ENCODE measurements around the gene GIT2. TPM values are rescaled to one million over a fixed set of nuclear protein-coding genes. Genes with fewer than 3 reads are reported as not detected.

GIT2 gene
- total RNA-seq, 8 experiments from 2014 or later = 15.5 to 52.4 (median 23.8) TPM

DNA sequence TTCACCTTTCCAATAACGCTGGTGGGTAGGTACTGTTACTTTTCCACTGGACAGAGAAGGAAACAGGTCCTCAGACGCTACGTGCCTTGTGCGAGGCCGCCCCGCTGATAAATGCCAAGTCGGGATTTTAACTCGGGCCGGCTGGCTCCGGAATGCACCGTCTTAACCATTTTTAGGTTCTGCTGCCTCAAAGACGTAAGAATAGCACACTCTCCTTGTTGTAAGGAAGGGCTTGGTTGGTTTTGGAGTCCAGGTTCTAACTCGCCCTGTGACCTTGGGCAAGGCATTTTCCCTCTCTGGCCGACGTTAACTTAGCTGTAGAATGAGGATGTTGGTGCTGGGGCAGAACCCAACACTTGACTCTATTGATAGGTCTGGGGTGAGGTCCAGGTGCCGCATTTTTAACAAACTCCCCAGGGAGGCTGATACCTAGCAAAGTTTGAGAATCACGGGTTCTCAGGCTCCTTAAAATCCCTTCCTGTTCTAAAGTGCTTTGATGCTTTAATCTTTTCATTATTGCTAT is 3.9 kb upstream of the GIT2 start:
- no peak overlapping the region for H3K27ac ChIP-seq
- WGBS, 10 experiments = 0 to 13% (median 8%) methylated on average over 3 to 14 of the region's 17 CpGs; no CpG with 5 or more reads in 3 of the 10 experiments
- in situ Hi-C loops (cut with MboI; ENCODE audit: low pct_unique_long_range_greater_than_20kb in 2 of 9, low sequenced_read_pairs in 9 of 9, unreplicated experiment in 9 of 9) = no loop called here
- H3K4me1 ChIP-seq (replicated peaks in 1 of 2) = peaks cover 10 to 12% of the 10 kb centered on the region in 2 donors
- no peak for ATAC-seq (replicated peaks in 6 of 8)
- peak overlapping the region; percentile 81 to 99 (median 92) for H3K4me3 ChIP-seq

DNA sequence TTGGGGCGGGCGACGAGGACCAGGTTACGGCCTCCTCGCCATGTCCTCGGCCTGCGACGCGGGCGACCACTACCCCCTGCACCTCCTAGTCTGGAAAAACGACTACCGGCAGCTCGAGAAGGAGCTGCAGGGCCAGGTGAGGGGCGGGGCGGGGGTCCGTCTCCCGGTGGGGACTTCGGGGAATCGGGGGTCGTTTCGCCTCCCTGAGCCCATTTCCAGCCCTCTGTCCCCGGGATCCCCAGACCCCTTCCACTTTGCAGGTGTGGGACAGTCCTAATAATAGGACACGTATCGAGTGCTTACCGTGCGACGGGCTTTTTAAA is 3.4 kb upstream of the GIT2 start:
- Histone ChIP-seq H3K27ac (peak overlapping the region in 1 of 2 donors; percentile 96), H3K4me1 (replicated peaks in 1 of 2) (peaks cover 15% of the 10 kb centered on the region in 2 donors), H3K4me3 (peak overlapping the region; percentile 81 to 99 (median 92))
- no peak for ATAC-seq (replicated peaks in 6 of 8)
- in situ Hi-C loops (cut with MboI; ENCODE audit: low pct_unique_long_range_greater_than_20kb in 2 of 9, low sequenced_read_pairs in 9 of 9, unreplicated experiment in 9 of 9) = no loop called here
- 0% methylated on average over 2 of the region's 27 CpGs; no CpG with 5 or more reads in 9 of the 10 experiments for WGBS, 10 experiments

DNA sequence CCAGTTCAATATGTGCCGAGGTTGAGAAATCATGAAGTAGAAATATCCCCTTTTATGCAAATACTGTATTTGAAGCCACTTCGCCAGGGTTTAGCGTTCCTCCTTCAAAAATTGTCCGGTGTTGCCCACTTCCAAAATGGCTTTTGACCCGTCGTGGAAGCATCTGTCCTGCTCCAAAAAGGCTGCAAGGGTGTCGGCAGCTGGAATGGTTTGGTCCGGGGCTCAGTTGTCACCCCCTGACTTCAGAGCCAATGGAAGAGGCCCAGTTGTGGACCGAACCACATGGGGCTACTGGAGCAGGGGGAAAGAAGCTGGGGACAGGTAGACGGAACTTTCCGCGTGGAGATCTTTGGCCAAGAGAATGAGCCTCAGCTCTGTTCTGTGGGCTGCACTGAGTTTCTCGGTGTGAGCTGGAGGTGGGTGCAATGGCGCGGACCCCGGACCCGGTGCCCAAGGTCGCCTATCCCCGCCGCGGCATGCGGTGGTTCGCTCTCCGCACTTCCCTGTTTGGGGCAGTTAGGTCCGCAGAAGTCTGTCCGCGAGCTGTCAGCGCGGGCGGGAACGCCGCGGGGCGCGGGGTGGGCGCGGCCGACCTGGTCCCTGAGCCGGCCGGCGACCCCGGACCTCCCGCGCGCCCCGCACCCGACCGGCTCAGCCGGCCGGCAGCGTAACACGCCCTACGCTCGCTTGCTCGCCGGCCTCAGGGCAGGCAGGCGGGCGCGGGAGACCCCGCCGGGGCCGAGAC is 2.9 kb upstream of the GIT2 start, which contains the start of gene ANKRD13A:
TSS of gene ANKRD13A (plus strand) at position 527 of the 745 bp plus-strand sequence. CDS start 259 bp downstream, outside the sequence.
- peak within 1 kb of the TSS; percentile 88 to 96 for H3K27ac ChIP-seq
- in situ Hi-C loops (cut with MboI; ENCODE audit: low pct_unique_long_range_greater_than_20kb in 2 of 9, low sequenced_read_pairs in 9 of 9, unreplicated experiment in 9 of 9) = no loop called here
- peak within 1 kb of the TSS; percentile 81 to 99 (median 92) for H3K4me3 ChIP-seq
- peaks cover 18% of the 10 kb centered on the region in 2 donors for H3K4me1 ChIP-seq (replicated peaks in 1 of 2)
- WGBS, 10 experiments = 0 to 19% (median 0%) methylated on average over 1 to 19 of the region's 62 CpGs; no CpG with 5 or more reads in 1 of the 10 experiments
- ATAC-seq (replicated peaks in 6 of 8) = peak; percentile 79 to 84 (median 80)

DNA sequence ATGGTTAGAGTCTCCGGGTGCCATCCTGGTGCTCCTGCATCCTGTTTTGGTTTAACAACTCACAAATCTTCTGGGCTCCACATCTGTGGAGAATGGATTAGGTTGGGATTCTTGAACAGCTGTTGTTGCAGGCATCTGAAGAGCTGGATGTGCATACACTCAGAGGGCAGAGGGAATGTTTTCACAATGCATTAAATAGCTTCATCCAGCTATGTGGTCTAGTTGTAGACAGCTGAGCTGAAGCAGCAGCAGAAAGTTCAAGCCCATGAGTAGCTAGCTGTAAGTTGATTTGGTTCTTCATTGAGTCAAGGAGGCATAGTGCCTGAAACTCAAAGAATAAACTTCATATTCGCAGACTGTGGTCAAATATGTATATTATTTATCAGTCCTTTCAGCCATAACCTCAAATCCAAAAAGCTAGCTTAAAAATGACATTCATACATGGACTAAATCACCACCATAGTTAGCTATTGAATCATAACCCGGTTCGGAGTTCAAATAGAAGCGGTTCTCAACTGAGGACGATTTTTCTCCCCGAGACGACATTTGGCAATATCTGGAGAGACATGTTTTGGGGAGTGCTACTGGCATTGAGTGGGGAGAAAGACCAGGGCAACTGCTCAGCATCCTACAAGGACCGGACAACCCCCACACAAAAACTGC is 2.2 kb upstream of the GIT2 start:
- peaks cover 18 to 19% of the 10 kb centered on the region in 2 donors for H3K4me1 ChIP-seq (replicated peaks in 1 of 2)
- in situ Hi-C loops (cut with MboI; ENCODE audit: low pct_unique_long_range_greater_than_20kb in 2 of 9, low sequenced_read_pairs in 9 of 9, unreplicated experiment in 9 of 9) = no loop called here
- peak overlapping the region; percentile 81 to 99 (median 92) for H3K4me3 ChIP-seq
- no peak for ATAC-seq (replicated peaks in 6 of 8)
- WGBS, 10 experiments = 0 to 100% (median 73%) methylated on average over 1 to 9 of the region's 9 CpGs; no CpG with 5 or more reads in 1 of the 10 experiments
- H3K27ac ChIP-seq = peak overlapping the region in 1 of 2 donors; percentile 96

DNA sequence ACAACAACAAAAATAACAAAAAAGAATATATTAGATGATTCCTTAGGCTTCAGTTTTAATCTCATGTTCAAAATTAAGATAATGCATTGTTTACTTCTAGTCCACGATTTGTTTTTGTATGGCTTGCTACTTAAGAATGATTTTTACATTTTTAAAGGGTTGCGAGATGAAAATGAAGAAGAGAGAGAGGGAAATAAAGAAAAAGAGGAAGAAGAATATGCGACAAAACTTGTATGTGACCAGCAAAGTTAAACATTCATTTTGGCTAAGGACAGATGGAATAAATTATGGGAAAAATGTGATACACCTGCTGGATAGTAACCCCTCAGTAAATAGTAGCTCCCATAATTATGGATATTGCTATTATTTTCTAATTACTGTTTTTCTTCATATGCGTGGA is 1.2 kb upstream of the GIT2 start:
- peaks cover 18 to 19% of the 10 kb centered on the region in 2 donors for H3K4me1 ChIP-seq (replicated peaks in 1 of 2)
- in situ Hi-C loops (cut with MboI; ENCODE audit: low pct_unique_long_range_greater_than_20kb in 2 of 9, low sequenced_read_pairs in 9 of 9, unreplicated experiment in 9 of 9) = no loop called here

DNA sequence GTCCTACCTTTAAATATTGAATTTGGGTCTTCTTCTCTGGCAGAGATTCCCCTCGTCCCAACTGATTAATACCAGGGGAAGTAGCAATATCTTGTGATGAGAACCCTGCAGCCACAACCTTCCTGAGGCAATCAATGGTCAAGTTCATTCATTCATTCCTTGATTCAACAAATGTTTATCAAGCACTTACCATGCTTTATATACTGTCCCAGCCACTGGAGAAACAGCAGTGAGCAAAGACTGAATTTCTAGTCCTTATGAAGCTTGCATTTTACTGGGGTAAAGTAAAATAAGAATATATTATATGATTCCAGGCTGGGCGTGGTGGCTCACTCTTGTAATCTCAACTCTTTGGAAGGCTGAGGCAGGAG is 300 bp upstream of the GIT2 start:
- in situ Hi-C loops (cut with MboI; ENCODE audit: low pct_unique_long_range_greater_than_20kb in 2 of 9, low sequenced_read_pairs in 9 of 9, unreplicated experiment in 9 of 9) = no loop called here
- Histone ChIP-seq H3K27ac (peak overlapping the region; percentile 26 to 65), H3K4me1 (replicated peaks in 1 of 2) (peaks cover 18 to 19% of the 10 kb centered on the region in 2 donors), H3K4me3 (peak overlapping the region; percentile 65 to 95 (median 72))
- ATAC-seq (replicated peaks in 6 of 8) = no peak
- 0 to 50% (median 25%) methylated on average over 1 to 2 of the region's 2 CpGs; no CpG with 5 or more reads in 6 of the 10 experiments for WGBS, 10 experiments

More for the DNA sequence above, 1.2 kb upstream of the GIT2 start:
- Histone ChIP-seq H3K4me3 (no peak overlapping the region), H3K27ac (no peak overlapping the region)
- 88 to 100% (median 98%) methylated on average over 1 to 4 of the region's 4 CpGs for WGBS, 10 experiments
- ATAC-seq (replicated peaks in 6 of 8) = no peak

DNA sequence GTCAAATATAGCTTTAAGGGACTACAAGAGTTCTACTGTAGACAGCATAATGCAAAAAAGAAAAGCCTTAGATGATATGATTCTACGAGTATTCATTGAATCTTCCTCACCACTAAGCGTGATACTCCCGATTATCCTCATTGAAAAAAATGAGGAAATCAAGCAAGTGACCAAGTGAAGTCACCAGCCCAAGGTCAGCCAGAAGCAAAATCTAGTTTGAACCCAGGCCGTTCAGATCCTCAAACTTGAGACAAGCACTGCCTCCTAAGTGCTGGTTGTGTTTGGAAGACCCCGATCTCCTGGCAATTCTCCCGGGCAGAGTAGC is 845 bp downstream of the GIT2 start:
- no peak for ATAC-seq (replicated peaks in 6 of 8)
- 0 to 40% (median 0%) methylated on average over 1 to 6 of the region's 6 CpGs for WGBS, 10 experiments
- in situ Hi-C loops (cut with MboI; ENCODE audit: low pct_unique_long_range_greater_than_20kb in 2 of 9, low sequenced_read_pairs in 9 of 9, unreplicated experiment in 9 of 9) = no loop called here
- peaks cover 16 to 17% of the 10 kb centered on the region in 2 donors for H3K4me1 ChIP-seq (replicated peaks in 1 of 2)
- no peak overlapping the region for H3K27ac ChIP-seq
- H3K4me3 ChIP-seq = peak overlapping the region; percentile 65 to 95 (median 72)

DNA sequence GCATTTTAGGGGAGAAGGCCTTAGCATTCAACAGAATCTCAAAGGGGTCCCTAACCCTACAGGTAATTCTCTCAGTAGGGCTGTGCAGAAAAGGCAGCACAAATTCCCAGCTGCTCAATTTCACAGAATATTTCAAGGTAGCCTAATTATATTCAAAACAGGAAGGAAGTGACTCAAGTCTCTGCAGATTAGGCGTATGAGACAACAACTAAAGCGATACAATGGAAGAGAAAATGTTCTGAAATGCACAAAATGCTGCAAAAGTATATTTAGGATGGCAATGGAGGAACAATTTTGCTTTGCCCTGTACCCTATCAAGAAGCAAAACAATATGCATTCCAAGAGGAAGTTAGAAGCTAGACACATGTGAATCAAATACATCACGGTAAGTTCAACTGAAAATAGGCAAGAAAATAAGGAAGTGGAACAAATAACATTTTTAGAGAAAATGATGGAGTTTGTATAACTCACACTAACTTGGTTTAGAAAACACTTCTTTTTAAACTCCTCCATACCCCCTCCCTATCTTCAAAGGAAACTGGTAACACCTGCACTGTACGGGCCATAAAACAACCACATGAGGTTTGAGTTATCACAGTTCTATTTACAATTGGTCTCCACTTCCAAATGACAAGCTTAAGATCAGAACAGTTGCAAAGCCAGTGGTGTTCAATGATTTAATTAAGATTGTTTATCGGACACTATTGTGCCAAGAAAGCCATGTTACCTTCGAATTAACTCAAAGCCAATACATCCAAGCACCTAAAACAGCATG is 1.6 kb downstream of the GIT2 start:
- WGBS, 10 experiments = 24 to 100% (median 56%) methylated on average over 1 to 6 of the region's 6 CpGs
- Histone ChIP-seq H3K4me1 (replicated peaks in 1 of 2) (peaks cover 13 to 14% of the 10 kb centered on the region in 2 donors), H3K27ac (no peak overlapping the region), H3K4me3 (peak overlapping the region in 4 of 5 donors; percentile 65 to 95 (median 72))
- ATAC-seq (replicated peaks in 6 of 8) = no peak
- in situ Hi-C loops (cut with MboI; ENCODE audit: low pct_unique_long_range_greater_than_20kb in 2 of 9, low sequenced_read_pairs in 9 of 9, unreplicated experiment in 9 of 9) = no loop called here

DNA sequence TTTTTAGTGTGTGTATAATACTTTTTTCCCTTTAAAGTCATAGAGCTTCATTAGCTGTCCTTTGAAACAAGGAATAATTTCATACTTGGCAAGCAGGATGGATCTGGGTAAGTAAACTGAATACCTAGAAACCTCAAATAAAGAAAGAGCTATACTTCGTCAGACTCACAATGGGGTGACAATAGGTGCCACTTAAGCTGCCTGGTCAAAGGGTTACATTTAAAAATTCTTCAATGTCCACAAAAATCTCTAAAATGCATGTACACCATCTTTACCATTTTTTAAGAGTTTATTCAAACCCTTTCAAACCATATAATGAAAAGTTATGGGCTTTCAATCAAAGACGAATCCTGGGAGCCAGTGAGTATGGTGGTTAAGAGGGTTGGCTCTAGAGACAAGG is 3.1 kb downstream of the GIT2 start:
- H3K27ac ChIP-seq = no peak overlapping the region
- in situ Hi-C loops (cut with MboI; ENCODE audit: low pct_unique_long_range_greater_than_20kb in 2 of 9, low sequenced_read_pairs in 9 of 9, unreplicated experiment in 9 of 9) = no loop called here
- 78 to 100% (median 100%) methylated on average over 1 to 2 of the region's 2 CpGs; no CpG with 5 or more reads in 3 of the 10 experiments for WGBS, 10 experiments
- no peak overlapping the region for H3K4me3 ChIP-seq
- no peak for ATAC-seq (replicated peaks in 6 of 8)
- H3K4me1 ChIP-seq (replicated peaks in 1 of 2) = peaks cover 8 to 11% of the 10 kb centered on the region in 2 donors

DNA sequence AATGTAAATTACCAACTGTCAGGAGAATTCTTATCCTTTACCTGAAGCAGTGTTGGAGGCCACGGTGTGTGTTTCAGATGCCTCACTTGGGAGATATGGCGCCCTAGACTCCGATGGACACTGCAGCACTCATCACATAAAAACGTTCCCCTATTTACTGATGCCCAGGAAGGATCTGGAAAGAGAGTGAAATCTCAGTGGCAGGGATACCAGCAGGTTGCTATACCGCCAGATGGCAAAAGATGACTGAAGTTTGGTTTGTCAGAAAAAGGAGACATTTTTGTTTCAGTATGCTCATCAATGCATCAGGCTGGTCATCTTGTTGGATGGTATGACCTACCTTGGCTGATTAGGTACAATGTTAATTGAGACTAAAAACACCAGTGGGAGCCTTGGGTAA is 4.6 kb downstream of the GIT2 start:
- 77 to 100% (median 96%) methylated on average over 1 to 4 of the region's 5 CpGs; no CpG with 5 or more reads in 4 of the 10 experiments for WGBS, 10 experiments
- in situ Hi-C loops (cut with MboI; ENCODE audit: low pct_unique_long_range_greater_than_20kb in 2 of 9, low sequenced_read_pairs in 9 of 9, unreplicated experiment in 9 of 9) = no loop called here

DNA sequence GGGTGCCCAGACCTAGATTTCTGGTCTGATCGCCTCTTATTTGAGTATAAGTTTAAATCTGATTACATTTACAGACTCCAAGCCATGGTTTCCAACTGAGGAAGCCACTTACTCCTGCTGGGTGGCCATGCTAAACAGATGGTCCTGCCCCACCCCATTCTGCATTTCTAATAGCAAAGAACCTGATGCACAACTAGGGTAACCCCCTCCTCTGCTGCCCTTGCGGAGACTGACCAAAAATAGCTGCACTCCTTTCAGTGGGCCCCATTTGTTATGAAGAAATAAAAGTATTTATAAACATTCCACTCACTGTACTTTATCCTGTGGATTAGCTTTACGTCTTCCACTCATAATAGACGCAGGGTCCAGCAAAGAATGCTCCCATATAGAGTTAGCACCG is 6.8 kb downstream of the GIT2 start:
- H3K27ac ChIP-seq = no peak overlapping the region
- no peak overlapping the region for H3K4me3 ChIP-seq
- peaks cover 2 to 3% of the 10 kb centered on the region in 2 donors for H3K4me1 ChIP-seq (replicated peaks in 1 of 2)
- peak in 3 of 8 experiments; percentile 28 to 53 (median 41) for ATAC-seq (replicated peaks in 6 of 8)
- in situ Hi-C loops (cut with MboI; ENCODE audit: low pct_unique_long_range_greater_than_20kb in 2 of 9, low sequenced_read_pairs in 9 of 9, unreplicated experiment in 9 of 9) = no loop called here
- 38 to 100% (median 79%) methylated on average over 1 to 4 of the region's 5 CpGs; no CpG with 5 or more reads in 1 of the 10 experiments for WGBS, 10 experiments

More for the DNA sequence above, 4.6 kb downstream of the GIT2 start:
- H3K27ac ChIP-seq = no peak overlapping the region
- H3K4me1 ChIP-seq (replicated peaks in 1 of 2) = peaks cover 8 to 11% of the 10 kb centered on the region in 2 donors
- no peak overlapping the region for H3K4me3 ChIP-seq
- ATAC-seq (replicated peaks in 6 of 8) = no peak

DNA sequence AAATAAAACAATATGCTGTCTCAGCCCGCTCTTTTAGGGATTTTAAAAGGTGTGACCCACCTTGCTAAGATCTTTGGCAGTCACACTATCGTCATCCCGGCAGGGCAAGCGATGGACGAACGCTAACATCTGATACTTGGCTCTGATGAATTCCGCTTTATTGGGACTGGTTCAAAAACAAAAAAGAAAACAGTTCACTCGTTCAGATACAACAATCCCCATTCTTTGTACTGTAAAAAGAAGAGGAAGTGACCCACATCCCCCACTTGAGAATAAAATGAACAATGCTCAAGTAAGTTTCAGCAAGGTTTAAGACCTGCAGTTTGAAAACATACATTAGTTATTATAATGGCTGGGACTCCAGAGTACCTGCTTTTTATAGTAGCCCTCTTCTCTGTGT is 7.3 kb downstream of the GIT2 start:
- no peak overlapping the region for H3K27ac ChIP-seq
- no peak overlapping the region for H3K4me3 ChIP-seq
- no peak for ATAC-seq (replicated peaks in 6 of 8)
- H3K4me1 ChIP-seq (replicated peaks in 1 of 2) = no peaks in the 10 kb centered on the region
- in situ Hi-C loops (cut with MboI; ENCODE audit: low pct_unique_long_range_greater_than_20kb in 2 of 9, low sequenced_read_pairs in 9 of 9, unreplicated experiment in 9 of 9) = no loop called here
- WGBS, 10 experiments = 60 to 100% (median 91%) methylated on average over 1 to 8 of the region's 8 CpGs; no CpG with 5 or more reads in 2 of the 10 experiments

All from motor neuron (in vitro differentiated cells).